Karpas-422 (cell line): ENCODE measurements around the gene FAM124A. TPM values are rescaled to one million over a fixed set of nuclear protein-coding genes. Genes with fewer than 3 reads are reported as not detected.

ENCODE experiments used
- DNase-seq: peaks from one replicate; pipeline ENCODE4 v3.0.0-alpha.2; 2015
- H2AFZ ChIP-seq: fragments of 200-600 bp; sonication (generic); 2 replicates; pipeline ENCODE4 v1.6.1; 2014; ENCODE audit warnings: antibody characterized with exemption, low read length, mixed read lengths
- H3K27ac ChIP-seq: fragments of 200-600 bp; sonication (generic); 2 replicates; pipeline ENCODE4 v1.5.1; 2014; ENCODE audit warnings: mild to moderate bottlenecking, low read length, moderate library complexity
- H3K27me3 ChIP-seq: fragments of 200-600 bp; sonication (generic); 2 replicates; pipeline ENCODE4 v1.6.1; 2014; ENCODE audit warnings: low read length, mixed read lengths
- H3K36me3 ChIP-seq: fragments of 200-600 bp; sonication (generic); 2 replicates; pipeline ENCODE4 v1.6.1; 2014; ENCODE audit warnings: low read length, mixed read lengths; ENCODE audit not compliant: insufficient read depth
- H3K4me1 ChIP-seq: fragments of 200-600 bp; sonication (generic); 2 replicates; pipeline ENCODE4 v1.6.1; 2014; ENCODE audit warnings: mild to moderate bottlenecking, low read length, mixed read lengths
- H3K4me2 ChIP-seq: fragments of 200-600 bp; sonication (generic); 2 replicates; pipeline ENCODE4 v1.6.1; 2014; ENCODE audit warnings: low read length, low read depth, mild to moderate bottlenecking; ENCODE audit not compliant: poor library complexity, severe bottlenecking
- H3K4me3 ChIP-seq: fragments of 200-600 bp; sonication (generic); 2 replicates; pipeline ENCODE4 v1.5.1; 2014; ENCODE audit warnings: mild to moderate bottlenecking, antibody characterized with exemption, low read length, mixed read lengths
- H3K79me2 ChIP-seq: fragments of 200-600 bp; sonication (generic); 2 replicates; pipeline ENCODE4 v1.6.1; 2014; ENCODE audit warnings: mild to moderate bottlenecking, low read length, mixed read lengths
- H3K9ac ChIP-seq: fragments of 200-600 bp; sonication (generic); 2 replicates; pipeline ENCODE4 v1.6.0; 2014; ENCODE audit warnings: low read length
- H3K9me2 ChIP-seq: fragments of 200-600 bp; sonication (generic), shearing (Covaris generic); replicated peaks from 2 replicates; pipeline ENCODE4 v1.6.0; 2014; ENCODE audit warnings: mild to moderate bottlenecking, low read length, moderate library complexity; ENCODE audit not compliant: insufficient read depth
- H3K9me3 ChIP-seq: fragments of 300-700, 200-600 bp; sonication (generic); 2 replicates; pipeline ENCODE4 v1.6.1; 2014; ENCODE audit warnings: low read length, mixed read lengths
- H4K20me1 ChIP-seq: fragments of 200-600 bp; sonication (generic); 2 replicates; pipeline ENCODE4 v1.6.1; 2014; ENCODE audit warnings: mild to moderate bottlenecking, antibody characterized with exemption, low read length, low read depth; ENCODE audit not compliant: insufficient read depth
- total RNA-seq: library from RNA; depleted of rRNA; stranded (reverse); fragments of >200 nt; shearing (Covaris generic); gene quantifications from 2 replicates; pipeline ENCODE4 v1.2.3, GENCODE V29; 2014; ENCODE audit warnings: low replicate concordance

FAM124A gene
- total RNA-seq, 1 experiment from 2014 or later = not detected

DNA sequence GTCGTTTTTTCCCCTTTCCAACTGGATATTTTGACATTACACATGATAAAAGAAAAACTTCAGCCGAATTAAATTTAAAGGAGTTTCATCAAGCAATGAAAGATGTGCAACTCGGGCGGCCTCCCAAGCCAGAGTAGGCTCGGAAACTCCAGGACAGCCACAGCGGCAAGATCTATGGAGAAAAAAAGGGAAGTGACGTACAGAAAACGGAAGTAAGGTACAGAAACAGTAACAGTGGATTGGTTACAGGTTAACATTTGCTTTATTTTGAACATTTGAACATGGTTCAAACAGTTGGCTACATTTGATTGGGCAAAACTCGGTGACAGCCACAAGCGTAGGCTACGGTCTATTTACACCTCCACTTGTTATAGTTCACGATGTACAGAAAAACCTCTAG, 30.5 kb upstream of the FAM124A start:
- no peak overlapping the region for H3K27ac ChIP-seq
- no peaks in the 10 kb centered on the region for H3K9me3 ChIP-seq

GRCh38 chr13:51192348-51192747, 29.9 kb upstream of the FAM124A start:
- Histone ChIP-seq H3K27me3 (no peaks in the 10 kb centered on the region), H3K4me3 (no peak overlapping the region), H3K9me3 (no peaks in the 10 kb centered on the region), H3K9me2 (no peaks in the 10 kb centered on the region), H3K9ac (no peak overlapping the region), H4K20me1 (no peaks in the 10 kb centered on the region), H3K27ac (no peak overlapping the region), H3K36me3 (no peaks in the 10 kb centered on the region), H3K4me2 (no peak overlapping the region), H3K79me2 (no peaks in the 10 kb centered on the region), H2AFZ (no peak overlapping the region), H3K4me1 (no peaks in the 10 kb centered on the region)
- DNase-seq = no peak

More for the DNA sequence above, 30.5 kb upstream of the FAM124A start:
- Histone ChIP-seq H3K27me3 (no peaks in the 10 kb centered on the region), H4K20me1 (no peaks in the 10 kb centered on the region), H3K4me2 (no peak overlapping the region), H3K36me3 (no peaks in the 10 kb centered on the region), H3K79me2 (no peaks in the 10 kb centered on the region), H3K9me2 (no peaks in the 10 kb centered on the region), H2AFZ (no peak overlapping the region), H3K9ac (no peak overlapping the region), H3K4me1 (no peaks in the 10 kb centered on the region), H3K4me3 (no peak overlapping the region)
- no peak for DNase-seq

DNA sequence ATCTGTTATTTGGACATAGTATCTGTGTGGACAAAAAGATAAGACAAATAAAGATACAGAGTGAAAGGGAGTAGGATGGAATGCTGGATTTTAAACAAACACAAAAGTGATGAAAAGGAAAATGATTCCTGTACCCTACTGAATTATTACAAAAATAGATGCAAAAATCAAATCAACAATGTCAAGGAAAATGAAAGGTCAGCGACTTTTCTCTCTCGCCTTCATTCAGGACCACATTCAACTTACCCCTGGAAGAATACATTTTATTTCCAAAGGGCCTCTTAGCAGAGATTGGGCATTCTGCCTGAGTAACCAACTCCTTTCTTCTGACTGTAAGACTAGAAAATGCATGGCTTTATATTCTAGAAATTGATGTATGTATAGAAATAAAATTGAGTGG, 28.8 kb upstream of the FAM124A start:
- no peak overlapping the region for H2AFZ ChIP-seq
- H3K27ac ChIP-seq = no peak overlapping the region
- H3K9me3 ChIP-seq = no peaks in the 10 kb centered on the region
- H3K27me3 ChIP-seq = no peaks in the 10 kb centered on the region
- H3K4me1 ChIP-seq = no peaks in the 10 kb centered on the region
- no peaks in the 10 kb centered on the region for H4K20me1 ChIP-seq
- DNase-seq = no peak
- H3K4me2 ChIP-seq = no peak overlapping the region
- no peaks in the 10 kb centered on the region for H3K79me2 ChIP-seq
- no peak overlapping the region for H3K9ac ChIP-seq
- H3K9me2 ChIP-seq = no peaks in the 10 kb centered on the region
- H3K36me3 ChIP-seq = no peaks in the 10 kb centered on the region
- no peak overlapping the region for H3K4me3 ChIP-seq

DNA sequence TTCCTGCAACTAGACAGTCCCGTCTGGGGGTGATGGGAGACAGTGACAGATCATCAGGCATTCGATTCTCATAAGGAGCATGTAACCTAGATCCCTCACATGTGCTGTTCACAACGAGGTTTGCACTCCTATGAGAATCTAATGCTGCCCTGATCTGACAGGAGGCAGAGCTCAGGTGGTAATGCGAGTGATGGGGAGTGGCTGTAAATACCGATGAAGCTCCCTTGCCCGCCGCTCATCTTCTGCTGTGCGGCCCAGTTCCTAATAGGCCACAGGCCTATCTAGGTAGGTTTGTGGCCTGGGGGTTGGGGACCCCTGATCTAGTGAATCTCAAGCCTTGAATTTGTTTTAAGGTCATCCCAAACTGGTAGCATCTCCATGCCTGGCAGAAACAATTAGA, 27.3 kb upstream of the FAM124A start:
- Histone ChIP-seq H4K20me1 (no peaks in the 10 kb centered on the region), H3K9me2 (no peaks in the 10 kb centered on the region), H3K9me3 (no peaks in the 10 kb centered on the region), H3K79me2 (no peaks in the 10 kb centered on the region), H3K36me3 (no peaks in the 10 kb centered on the region), H3K9ac (no peak overlapping the region), H3K4me3 (no peak overlapping the region), H3K27me3 (no peaks in the 10 kb centered on the region), H3K4me2 (no peak overlapping the region), H3K4me1 (no peaks in the 10 kb centered on the region), H3K27ac (no peak overlapping the region), H2AFZ (no peak overlapping the region)
- DNase-seq = no peak

DNA sequence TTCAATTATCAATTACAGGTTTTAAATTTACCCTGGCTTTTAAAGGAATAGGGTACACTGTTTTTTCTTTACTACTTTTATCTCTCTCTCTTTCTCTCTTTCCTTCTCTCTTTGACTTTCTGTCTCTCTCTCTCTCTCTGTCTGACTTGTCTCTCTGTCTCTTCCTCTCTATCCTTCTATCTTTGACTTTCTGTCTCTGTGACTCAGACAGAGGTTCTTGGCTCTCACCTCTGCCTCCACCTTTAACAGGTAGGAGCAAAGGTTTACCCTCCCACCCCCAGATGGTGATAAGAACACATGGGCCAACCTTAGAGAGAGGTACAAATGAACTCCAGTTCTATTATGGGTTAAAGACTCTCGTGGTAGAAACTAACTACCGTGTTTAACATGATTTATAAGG, 20.3 kb upstream of the FAM124A start:
- H3K79me2 ChIP-seq = no peaks in the 10 kb centered on the region
- no peaks in the 10 kb centered on the region for H3K4me1 ChIP-seq
- H3K27me3 ChIP-seq = no peaks in the 10 kb centered on the region
- H3K9me2 ChIP-seq = no peaks in the 10 kb centered on the region
- no peaks in the 10 kb centered on the region for H3K36me3 ChIP-seq
- DNase-seq = no peak
- H4K20me1 ChIP-seq = no peaks in the 10 kb centered on the region
- H3K9me3 ChIP-seq = no peaks in the 10 kb centered on the region
- H2AFZ ChIP-seq = no peak overlapping the region
- no peak overlapping the region for H3K9ac ChIP-seq
- H3K27ac ChIP-seq = no peak overlapping the region
- H3K4me2 ChIP-seq = no peak overlapping the region
- H3K4me3 ChIP-seq = no peak overlapping the region

DNA sequence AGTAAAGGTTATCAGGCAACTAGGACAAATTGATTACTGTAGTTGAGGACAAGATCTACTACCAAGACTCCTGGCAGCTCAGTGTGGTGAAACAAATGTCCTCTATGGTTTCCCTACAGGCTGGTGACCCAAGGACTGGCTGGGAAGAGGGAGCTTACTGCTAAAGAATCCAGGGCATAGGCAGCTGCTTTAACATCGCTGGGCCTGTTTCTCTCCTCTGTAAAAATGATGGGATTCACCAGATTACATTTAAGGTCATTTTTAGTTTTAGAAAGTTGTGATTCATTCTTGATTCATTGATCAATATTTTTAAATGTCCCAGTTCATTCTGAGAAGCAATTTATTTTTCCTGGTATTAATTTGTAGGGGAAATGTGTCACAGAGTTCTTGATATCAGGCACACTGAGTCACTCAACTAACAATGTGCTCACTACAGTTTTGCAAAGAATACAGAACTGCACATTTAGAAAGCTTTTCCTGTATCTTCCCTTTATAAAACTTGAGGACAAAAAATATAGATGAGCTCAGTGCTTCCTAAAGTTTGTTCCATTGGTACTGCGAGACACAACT, 19.6 kb upstream of the FAM124A start:
- no peaks in the 10 kb centered on the region for H3K9me3 ChIP-seq
- H3K4me1 ChIP-seq = no peaks in the 10 kb centered on the region
- no peak overlapping the region for H2AFZ ChIP-seq
- no peak overlapping the region for H3K27ac ChIP-seq
- H3K9me2 ChIP-seq = no peaks in the 10 kb centered on the region
- H3K27me3 ChIP-seq = no peaks in the 10 kb centered on the region
- no peak overlapping the region for H3K4me2 ChIP-seq
- no peaks in the 10 kb centered on the region for H3K36me3 ChIP-seq
- no peaks in the 10 kb centered on the region for H3K79me2 ChIP-seq
- DNase-seq = no peak
- H4K20me1 ChIP-seq = no peaks in the 10 kb centered on the region
- no peak overlapping the region for H3K4me3 ChIP-seq
- H3K9ac ChIP-seq = no peak overlapping the region

- no peaks in the 10 kb centered on the region for H3K79me2 ChIP-seq
- no peaks in the 10 kb centered on the region for H3K9me3 ChIP-seq
- no peaks in the 10 kb centered on the region for H4K20me1 ChIP-seq
- H3K27me3 ChIP-seq = no peaks in the 10 kb centered on the region
- no peak overlapping the region for H3K4me3 ChIP-seq
- H3K27ac ChIP-seq = no peak overlapping the region
- no peak overlapping the region for H2AFZ ChIP-seq
- H3K9ac ChIP-seq = no peak overlapping the region
- H3K4me2 ChIP-seq = no peak overlapping the region
- H3K9me2 ChIP-seq = no peaks in the 10 kb centered on the region
- no peaks in the 10 kb centered on the region for H3K36me3 ChIP-seq
- DNase-seq = no peak
- H3K4me1 ChIP-seq = peaks cover 9% of the 10 kb centered on the region
Measured at GRCh38 chr13:51206584-51206983, 15.6 kb upstream of the FAM124A start.

DNA sequence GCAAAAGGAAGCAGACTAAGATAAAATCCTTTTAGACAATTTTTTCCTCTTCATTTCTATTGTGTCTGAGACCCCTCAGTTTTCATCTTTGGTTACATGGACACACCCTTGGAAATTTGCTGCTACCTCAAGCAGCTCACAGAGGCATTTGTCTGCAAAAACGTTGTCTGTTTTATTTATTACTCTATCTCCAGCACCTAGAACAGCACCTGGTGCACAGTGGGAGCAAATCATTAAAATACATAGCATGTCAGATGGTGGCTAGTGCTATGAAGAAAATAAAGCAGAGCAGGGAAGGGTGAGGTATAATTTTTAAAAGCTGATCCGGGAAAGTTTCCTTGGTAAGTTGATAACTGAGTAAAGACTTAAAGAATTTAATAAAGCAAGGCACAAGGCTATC, 14.3 kb upstream of the FAM124A start:
- Histone ChIP-seq H3K79me2 (no peaks in the 10 kb centered on the region), H3K4me2 (no peak overlapping the region), H4K20me1 (no peaks in the 10 kb centered on the region), H2AFZ (no peak overlapping the region), H3K4me3 (no peak overlapping the region), H3K9me3 (no peaks in the 10 kb centered on the region), H3K9ac (no peak overlapping the region), H3K9me2 (no peaks in the 10 kb centered on the region), H3K36me3 (no peaks in the 10 kb centered on the region), H3K27ac (no peak overlapping the region), H3K4me1 (peaks cover 9% of the 10 kb centered on the region), H3K27me3 (no peaks in the 10 kb centered on the region)
- no peak for DNase-seq

- no peak overlapping the region for H3K9ac ChIP-seq
- H3K36me3 ChIP-seq = no peaks in the 10 kb centered on the region
- DNase-seq = no peak
- H3K79me2 ChIP-seq = no peaks in the 10 kb centered on the region
- no peaks in the 10 kb centered on the region for H3K27me3 ChIP-seq
- no peak overlapping the region for H2AFZ ChIP-seq
- no peak overlapping the region for H3K27ac ChIP-seq
- no peaks in the 10 kb centered on the region for H4K20me1 ChIP-seq
- no peak overlapping the region for H3K4me2 ChIP-seq
- peaks cover 9% of the 10 kb centered on the region for H3K4me1 ChIP-seq
- no peaks in the 10 kb centered on the region for H3K9me3 ChIP-seq
- no peaks in the 10 kb centered on the region for H3K9me2 ChIP-seq
- H3K4me3 ChIP-seq = no peak overlapping the region
Measured at GRCh38 chr13:51208716-51209115, 13.5 kb upstream of the FAM124A start.
